Measurements from ENCODE around the gene NEU2.

- TF ChIP-seq, protein P1, sequence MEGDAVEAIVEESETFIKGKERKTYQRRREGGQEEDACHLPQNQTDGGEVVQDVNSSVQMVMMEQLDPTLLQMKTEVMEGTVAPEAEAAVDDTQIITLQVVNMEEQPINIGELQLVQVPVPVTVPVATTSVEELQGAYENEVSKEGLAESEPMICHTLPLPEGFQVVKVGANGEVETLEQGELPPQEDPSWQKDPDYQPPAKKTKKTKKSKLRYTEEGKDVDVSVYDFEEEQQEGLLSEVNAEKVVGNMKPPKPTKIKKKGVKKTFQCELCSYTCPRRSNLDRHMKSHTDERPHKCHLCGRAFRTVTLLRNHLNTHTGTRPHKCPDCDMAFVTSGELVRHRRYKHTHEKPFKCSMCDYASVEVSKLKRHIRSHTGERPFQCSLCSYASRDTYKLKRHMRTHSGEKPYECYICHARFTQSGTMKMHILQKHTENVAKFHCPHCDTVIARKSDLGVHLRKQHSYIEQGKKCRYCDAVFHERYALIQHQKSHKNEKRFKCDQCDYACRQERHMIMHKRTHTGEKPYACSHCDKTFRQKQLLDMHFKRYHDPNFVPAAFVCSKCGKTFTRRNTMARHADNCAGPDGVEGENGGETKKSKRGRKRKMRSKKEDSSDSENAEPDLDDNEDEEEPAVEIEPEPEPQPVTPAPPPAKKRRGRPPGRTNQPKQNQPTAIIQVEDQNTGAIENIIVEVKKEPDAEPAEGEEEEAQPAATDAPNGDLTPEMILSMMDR (IDR thresholded peaks at IDR 0.05; ENCODE audit: low read length), result no peak
- TF ChIP-seq EZH2phosphoT487 (IDR thresholded peaks at IDR 0.05; ENCODE audit: low read length), result no peak
- no peak for TF ChIP-seq EZH2 (optimal IDR thresholded peaks at IDR 0.05; ENCODE audit: low read depth, low read length)
These were observed 14.5 kb upstream of the NEU2 start for GRCh38 chr2:233017947-233018346.
